ENCODE data around the gene MAP1LC3A.

Gene MAP1LC3A

GRCh38 chr20:34578521-34578920 is 20.0 kb downstream of the MAP1LC3A start:
- peak; percentile 27 to 41 for DNase-seq

- DNase-seq, result peak; percentile 70 to 87
Observed at GRCh38 chr20:34579191-34579978, 20.9 kb downstream of the MAP1LC3A start.

- no peak for DNase-seq
Observed at GRCh38 chr20:34579979-34580940, 21.7 kb downstream of the MAP1LC3A start.

GRCh38 chr20:34581341-34582184 is 23.0 kb downstream of the MAP1LC3A start:
- no peak for DNase-seq

GRCh38 chr20:34582221-34582620 is 23.7 kb downstream of the MAP1LC3A start:
- no peak for DNase-seq

GRCh38 chr20:34582911-34583310 is 24.4 kb downstream of the MAP1LC3A start:
- DNase-seq, result no peak

GRCh38 chr20:34583544-34583943 is 25.0 kb downstream of the MAP1LC3A start:
- no peak for DNase-seq

GRCh38 chr20:34585019-34585418 is 26.5 kb downstream of the MAP1LC3A start:
- no peak for DNase-seq

GRCh38 chr20:34586488-34587163 is 28.1 kb downstream of the MAP1LC3A start:
- no peak for DNase-seq

- no peak for DNase-seq
Observed at GRCh38 chr20:34595377-34596184, 37.1 kb downstream of the MAP1LC3A start.

- no peak for DNase-seq
Observed at GRCh38 chr20:34600892-34601653, 42.6 kb downstream of the MAP1LC3A start.

GRCh38 chr20:34604980-34605788 is 46.7 kb downstream of the MAP1LC3A start:
- no peak for DNase-seq

- DNase-seq, result no peak
Observed at GRCh38 chr20:34607066-34607465, 48.5 kb downstream of the MAP1LC3A start.

All from cerebellar nuclear complex (tissue), 1 donor.